Femur (tissue), 1 donor: ENCODE results near the gene SLC37A2.

Experiments used
- DNase-seq: peaks from one replicate; pipeline ENCODE4 v3.0.0-alpha.2; 2017

SLC37A2 gene

DNA sequence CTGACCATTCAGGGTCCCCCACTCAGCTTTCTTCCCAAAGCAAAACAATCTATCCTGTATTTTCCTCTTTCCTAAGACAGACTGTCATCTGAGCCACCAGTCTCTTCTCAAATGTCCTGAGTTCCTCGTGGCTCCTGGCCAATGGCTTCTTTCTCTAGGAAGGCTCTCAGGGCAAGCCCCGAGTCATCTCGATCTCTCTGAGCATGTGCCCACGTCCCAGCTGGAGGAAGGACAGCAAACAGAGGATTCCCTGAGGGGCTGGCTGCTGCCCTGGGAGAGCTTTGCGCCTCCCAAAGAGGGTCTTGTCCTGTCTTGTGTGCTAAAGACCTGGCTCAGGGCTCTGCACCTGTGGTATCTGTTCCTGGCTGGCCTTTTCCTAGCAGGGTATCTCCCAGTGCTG, 8.3 kb downstream of the SLC37A2 start:
- no peak for DNase-seq

DNA sequence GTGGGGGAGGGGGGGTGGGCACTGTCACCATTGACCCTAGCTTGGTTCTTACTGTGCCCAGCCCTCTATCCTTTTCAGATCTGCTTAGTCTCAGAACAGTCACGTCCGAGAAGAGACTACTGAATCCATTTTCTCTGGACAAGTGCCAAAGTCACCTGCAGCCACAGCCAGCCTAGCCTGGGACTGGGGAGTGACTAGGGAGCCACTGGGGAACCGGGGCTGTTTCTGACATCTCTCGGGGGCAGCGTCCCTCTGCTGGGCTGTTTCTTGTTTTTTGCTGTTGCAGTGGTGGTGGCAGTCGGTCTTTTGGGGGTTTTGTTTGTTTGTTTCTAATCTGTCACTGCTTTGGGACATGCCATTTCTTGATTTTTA, 8.7 kb downstream of the SLC37A2 start:
- DNase-seq, result no peak

DNA sequence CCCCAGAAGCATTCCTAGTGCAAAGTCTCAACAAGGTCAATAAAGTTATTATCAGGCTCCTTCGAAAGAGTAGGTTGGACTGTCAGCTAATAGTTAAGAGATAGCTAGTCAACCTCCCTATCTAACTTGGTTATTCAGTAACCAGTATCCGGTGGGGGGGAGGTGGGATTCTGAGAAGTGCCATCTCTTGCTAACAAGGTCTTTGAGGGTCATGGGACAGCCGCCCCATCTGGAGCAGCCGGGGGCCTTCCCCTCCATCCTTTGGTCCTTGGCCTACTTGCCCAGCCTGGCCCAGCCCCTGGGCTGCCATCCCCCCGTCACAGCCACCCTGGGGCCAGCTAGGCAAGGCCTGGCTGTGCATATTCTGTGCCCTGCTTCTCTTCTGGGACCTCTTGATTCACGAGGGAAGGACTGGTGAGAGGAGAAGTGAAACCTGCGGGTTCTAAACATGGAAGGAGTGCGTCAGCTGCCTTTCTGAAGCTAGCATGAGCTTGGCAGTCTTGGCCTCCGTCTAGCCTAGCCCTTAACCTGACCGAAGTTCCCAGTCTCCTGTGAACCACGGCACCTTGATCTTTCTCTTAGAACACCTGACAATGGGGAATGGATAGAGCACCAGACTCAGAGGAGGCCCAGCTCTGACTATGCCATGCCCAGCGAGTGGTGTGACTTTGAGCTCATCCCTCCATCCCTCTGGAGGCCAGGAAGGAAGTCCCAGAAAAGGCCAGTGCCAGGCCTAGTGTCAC, 9.3 kb downstream of the SLC37A2 start:
- DNase-seq, result no peak

DNA sequence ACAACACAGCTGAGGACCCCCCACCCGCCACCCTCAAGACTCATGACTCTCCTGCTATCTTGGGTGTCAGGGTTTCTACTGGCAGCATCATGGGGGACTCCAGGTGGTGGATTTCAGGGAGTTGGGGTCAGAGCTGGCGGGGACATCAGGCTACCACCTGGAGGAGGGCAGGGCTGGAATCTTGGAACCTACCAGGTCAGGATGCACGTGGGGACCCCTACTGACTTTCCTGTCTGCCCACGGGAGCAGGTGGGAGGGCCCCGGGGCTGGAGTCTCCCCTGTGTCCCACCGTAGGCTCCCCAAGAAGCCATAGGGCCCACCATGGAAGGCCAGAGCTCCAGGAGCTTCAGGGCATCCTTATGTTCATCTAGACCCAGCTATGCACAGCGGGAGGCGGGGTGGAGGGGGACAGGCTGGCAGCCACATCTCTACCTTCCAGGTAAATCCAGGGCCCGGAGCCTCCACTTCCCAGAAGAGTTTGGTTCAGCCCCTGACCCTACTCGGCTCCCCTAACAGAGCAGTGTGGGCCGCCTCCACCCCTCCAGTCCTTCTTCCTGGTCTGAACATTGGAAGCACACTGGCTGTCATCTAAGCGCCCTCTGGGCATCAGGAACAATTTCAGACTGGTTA, 10.0 kb downstream of the SLC37A2 start:
- no peak for DNase-seq

DNA sequence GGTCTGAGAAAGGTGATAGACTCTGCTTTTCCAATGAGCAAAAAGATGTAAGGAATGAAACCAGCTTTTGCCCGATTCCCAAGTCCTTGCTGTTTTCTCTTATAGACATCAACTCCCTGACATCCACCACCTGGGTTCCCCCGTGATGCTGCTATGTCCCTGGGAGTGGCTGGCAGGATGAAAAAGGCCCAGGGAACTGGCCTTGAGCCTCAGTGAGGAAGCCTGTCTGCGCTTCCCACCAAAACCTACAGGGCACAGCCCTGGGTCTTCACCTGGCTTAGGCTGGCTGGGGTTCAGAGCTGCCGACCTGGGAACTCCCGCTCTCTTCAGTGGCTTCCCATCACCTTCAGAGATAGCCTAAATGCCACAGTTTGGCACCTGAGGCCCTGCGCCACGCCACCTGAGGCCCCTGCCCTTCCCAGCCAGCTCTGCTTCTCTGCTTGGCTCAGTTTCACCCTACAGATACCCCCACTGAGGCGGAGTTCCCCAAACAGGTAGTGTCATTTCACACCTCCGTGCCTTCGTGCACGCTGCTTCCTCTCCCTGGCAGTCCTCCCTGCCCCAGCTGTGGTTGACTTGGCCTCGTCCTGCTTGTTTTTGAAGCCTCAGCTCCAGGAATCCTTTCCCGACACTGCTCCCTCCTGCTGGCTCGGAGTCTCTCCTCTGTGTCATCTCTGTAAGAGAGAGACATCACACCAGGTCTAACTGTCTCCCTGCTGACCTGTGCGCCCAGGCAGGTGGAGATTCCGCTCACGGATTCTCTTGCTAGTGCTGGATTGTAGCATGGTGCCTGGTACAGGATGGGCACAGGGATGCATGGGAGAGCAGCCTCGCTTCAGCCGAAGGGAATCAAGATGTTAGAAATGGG, 10.7 kb downstream of the SLC37A2 start:
- DNase-seq, result no peak

DNA sequence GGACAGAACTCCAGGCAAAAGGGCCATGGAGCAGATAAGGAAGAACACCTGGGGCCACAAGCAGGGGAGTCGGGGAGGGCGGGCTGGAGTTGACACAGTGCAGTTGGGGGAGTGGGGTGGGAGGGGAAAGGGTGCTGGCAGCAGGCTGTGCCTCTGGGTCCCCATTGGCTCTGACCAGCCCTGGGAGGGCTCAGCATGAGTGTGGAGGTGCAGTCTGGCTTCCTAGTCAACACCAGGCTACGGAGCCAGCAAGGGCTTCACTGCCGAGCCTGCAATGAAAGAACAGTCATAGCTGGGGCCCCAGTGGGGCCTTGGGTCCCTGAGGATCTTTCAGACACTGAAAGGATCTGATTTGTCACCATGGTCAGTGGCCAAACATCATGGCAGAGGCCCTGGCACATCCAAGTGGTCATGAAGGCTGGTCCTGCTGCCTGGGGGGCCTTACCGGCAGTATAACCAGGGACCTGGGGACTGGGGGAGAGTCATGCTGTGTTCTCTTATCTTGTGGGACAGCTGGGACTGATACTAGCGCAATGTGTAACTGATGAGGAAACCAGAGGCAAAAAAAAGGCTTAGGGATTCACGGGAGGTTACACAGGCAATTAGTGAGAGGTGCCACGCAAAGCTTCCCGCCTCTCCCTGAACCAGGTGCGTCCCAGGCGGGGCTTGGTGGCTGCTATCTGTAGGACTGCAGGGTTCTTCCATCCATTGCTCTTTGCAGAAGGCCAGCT, 11.6 kb downstream of the SLC37A2 start:
- DNase-seq, result no peak

DNA sequence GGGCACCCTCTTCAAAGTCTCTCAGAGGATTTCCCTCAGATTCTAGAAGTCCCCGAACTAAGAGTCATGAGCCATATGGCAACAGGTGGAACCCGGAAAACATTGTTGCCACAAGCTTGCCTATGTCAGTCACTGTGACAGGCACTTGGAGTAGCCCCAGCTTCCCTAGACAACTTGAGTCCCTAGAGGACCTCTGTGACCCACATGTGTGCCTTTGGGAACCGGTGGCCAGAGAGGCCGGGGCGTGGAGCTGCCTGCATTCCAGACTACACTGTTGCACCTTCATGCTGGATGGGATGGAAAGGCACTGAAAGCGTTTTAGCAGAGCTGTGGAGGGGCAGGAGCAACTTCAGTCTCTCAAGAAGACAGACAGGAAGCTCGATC, 12.1 kb downstream of the SLC37A2 start:
- no peak for DNase-seq

DNA sequence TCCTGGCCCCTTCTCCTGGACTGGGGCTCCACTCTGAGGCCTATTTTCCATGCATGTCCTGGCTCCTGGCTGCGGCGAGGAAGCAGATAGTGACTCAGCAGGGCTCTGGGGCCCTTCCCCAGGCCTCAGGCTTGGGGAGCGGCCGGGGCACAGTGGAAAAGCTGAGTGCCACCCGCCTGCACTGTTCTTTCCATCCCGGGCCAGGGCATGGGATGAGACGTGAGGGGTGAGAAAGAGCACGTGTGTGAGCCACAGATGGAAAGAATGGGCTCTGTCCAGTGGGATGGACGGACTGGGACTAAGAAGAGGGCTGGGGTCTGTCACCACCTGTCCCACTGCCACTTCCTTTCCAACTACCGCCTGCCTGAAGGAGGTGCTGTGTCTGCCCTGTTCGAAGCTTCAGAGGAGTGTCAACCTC, 12.8 kb downstream of the SLC37A2 start:
- DNase-seq, result no peak

DNA sequence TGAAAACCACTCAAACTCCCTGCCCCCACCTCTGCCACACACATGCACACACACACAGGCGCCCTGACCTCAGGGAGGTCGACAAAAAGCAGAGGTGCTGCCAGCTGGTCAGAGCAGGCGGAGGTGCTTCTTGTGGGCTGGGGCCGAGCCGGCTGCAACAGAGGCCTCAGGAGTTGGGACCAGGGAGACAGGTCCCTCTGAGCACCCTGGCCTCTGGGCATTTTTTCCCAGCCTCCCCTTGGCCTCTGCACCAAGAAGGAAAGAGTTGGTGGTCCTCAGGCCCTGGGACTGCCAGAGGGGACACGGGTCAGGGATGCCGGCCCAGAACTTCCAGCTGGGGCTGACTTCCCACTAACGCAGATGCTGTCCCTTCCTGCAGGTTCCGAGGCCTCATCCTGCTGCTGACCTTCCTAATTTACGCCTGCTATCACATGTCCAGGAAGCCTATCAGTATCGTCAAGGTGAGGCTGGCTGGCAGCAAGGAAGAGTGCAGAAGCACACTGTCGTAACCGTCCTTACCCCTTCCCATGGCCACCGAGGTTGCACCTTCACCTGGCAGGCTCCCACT, 13.4 kb downstream of the SLC37A2 start:
- no peak for DNase-seq

DNA sequence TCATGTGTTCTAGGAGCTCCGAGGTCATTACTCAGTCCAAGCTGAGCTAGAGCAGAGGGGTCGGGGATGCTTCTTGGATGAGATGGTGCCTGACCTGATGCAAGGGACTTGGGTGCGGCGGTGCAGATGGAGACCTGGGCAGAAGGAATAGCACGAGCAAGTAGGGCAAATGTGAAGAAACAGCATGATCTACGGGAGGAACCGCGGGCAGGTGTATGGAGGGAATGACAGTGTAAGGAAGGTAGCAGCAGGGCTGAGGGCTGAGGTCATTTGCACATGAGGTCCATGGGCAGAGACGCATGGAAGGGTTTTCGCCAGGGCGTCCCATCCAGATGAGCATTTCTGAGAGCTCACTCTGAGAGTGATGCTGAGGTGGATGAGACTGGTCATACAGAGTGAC, 14.9 kb downstream of the SLC37A2 start:
- no peak for DNase-seq

DNA sequence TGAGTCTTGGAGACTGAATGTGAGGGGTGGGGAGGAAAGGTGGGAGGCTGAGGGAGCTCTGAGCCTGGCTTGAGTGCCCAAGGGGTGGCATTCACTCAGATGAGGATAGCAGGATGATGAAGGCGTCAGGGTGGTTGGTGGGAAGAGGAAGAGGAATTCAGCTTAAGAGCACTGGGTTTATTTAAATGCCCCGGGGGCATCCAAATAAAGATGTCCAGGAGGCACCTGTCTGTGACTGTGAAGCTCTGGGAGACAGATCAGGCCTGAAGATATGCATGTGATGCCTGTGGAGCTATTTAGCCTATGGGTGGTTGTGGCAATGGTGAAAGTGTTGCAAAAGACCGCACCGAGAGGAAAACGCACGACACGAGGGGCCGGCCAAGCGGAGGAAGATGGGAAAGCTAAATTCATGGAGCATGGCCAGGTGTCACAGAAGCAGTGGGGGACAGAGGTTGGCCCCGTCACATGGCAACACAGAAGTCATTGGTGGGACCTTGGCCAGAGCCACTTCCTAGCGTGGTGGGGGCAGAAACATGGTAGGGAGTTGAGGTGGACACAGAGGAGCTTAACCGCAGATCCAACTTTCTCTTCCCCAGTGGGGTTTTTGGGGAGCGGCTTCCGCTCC, 15.5 kb downstream of the SLC37A2 start:
- DNase-seq, result no peak

DNA sequence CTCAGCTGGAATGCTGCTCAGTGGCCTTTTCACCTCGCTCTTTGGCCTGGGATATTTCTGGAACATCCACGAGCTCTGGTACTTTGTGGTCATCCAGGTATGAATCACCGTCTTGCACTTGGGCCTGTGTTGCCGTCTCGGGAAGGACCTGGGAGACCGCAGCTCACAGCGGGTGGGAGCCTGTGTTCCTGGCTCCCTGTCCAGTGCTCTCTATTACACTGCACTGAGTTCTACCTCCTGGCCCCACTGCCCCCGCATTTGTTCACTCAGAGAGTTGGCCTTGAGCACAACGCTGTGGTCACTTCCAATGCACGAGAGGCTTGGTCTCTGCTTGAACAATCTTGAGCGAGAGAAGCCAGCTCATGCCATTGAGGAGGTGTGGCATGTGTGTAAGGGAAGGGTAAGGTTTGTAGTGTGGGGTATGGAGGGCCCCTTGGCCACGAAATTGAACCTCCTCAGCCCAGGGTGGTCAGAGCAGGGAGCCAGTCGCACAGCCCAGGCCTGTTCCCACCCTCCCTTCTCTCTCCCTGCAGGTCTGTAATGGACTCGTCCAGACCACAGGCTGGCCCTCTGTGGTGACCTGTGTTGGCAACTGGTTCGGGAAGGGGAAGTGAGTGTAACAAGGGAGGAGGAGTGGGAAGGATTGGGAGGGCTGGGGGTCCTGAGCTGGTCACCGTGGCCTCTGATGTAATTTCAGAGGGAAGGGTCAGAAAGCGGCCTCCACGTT, 16.2 kb downstream of the SLC37A2 start:
- DNase-seq, result no peak

DNA sequence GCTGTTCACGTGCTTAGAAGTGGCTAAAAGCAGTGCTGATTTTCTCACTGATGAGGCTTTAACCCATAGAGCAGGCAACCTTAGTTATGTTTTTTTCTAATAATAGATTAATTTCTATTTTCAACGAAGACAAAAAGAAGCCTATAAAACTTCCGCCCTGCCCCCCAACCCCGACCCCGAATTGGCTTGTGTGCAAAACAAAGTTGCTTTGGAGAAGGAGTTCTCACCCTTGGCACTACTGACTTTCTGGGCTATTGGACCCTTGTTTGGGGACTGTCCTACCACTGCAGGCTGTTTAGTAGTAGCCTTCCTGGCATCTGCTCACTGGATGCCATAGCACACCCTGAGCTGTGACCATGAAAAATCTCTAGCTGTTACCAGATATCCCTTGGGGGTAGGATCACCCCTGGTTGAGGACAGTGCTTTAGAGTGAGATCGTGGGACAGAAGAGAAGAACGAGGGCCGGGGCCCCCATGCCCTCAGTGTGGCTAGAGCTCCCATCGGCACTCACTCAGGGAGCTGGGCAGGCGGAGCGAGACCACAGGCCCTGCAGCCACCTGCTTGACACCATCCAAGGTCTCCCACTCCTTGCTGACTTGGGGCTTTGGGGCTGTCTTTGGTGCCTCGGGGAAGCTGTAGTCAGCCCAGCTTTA, 16.9 kb downstream of the SLC37A2 start:
- DNase-seq, result no peak

DNA sequence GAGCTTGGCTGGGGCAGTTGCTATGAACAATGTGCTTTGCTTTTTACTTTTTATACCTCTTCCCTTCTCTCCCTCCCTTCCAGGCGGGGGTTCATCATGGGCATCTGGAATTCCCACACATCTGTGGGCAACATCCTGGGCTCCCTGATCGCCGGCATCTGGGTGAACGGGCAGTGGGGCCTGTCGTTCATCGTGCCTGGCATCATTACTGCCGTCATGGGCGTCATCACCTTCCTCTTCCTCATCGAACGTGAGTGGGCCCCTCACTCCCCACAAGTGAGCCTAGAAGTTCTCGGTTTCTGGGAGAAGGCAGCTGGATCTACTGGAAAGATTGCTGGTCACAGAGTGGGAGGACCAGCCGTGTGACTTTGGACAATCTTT, 17.4 kb downstream of the SLC37A2 start:
- no peak for DNase-seq

DNA sequence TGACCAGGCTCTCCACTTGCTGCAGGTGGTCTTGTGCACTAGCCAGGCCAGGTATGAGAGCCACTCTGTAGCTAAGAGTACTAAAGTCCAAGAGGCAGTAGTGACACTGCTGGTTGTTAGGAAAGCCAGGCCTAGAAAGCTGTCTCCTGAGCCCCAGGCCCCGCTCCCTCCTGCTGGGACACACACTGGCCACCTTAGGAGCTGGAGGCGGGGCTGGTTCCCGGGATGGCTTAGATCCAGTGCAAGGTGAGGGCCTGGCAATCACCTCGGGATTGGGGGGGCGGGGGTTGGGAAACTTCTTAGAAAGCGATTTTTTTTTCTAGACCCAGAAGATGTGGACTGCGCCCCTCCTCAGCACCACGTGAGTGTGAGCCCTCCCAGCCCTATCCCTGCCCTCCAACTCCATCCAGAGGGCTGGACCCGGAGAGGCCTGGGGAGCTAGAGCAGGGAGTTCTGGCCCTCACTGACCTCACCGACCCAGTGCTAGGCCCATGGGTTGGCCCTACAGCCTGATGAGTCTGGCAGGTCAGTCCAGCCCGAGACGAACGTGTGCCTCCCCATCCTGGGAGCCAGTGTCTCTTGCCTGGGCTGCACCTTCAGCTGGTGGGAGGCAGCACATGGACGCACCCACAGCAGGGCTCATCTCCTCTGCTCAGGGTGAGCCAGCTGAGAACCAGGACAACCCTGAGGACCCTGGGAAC, 18.1 kb downstream of the SLC37A2 start:
- peak; percentile 12 for DNase-seq

DNA sequence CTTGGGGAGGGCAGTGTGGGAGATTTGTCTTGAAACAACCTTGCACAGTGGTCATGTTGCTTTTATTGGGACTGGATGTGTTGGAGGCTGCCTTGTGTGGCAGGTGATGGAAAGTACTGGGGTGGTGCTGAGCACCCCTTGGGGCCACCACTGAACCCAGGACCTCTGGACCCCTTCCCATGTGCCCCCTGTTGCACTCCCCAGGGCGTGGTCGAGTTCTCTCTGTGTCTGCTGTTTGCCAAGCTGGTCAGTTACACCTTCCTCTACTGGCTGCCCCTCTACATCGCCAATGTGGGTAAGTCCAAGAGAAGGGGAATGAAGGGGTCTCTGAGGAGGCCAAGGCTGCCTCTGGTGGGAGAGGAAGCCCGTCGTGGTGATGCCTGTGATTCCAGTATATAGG, 18.9 kb downstream of the SLC37A2 start:
- no peak for DNase-seq

DNA sequence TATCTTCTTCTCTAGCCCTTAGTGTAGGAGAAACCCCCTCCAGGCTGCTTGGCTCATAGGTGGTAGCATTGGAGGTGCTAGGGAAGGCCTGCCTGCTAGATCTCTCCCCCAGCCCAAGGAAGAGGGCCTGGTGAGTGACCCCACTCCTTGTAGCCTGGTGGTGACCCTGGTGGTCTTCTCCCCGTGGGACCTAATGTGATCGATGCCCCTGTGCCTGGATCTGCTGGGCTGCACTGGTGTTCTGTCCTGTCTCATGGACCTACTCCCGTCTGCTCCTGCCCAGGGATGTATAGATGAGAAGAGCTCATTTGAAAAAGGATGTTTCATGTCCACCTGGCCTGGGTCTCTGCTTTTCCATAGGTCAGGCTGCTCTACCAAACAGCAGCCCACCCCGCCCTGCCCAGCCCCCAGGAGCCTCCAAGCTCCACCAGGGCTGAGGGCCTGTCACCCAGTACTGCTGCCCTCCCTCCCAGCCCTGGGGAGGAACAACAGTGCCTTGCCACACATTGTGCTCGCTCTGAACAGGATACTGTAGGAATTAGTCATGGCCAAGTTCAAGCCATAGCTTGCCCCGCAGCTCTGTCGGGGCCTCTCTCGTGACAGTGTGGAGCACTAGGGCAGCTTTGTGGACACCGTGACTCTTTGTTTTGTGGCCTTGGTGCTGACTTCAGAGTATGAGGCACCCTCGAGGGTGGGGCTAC, 19.7 kb downstream of the SLC37A2 start:
- DNase-seq, result no peak

DNA sequence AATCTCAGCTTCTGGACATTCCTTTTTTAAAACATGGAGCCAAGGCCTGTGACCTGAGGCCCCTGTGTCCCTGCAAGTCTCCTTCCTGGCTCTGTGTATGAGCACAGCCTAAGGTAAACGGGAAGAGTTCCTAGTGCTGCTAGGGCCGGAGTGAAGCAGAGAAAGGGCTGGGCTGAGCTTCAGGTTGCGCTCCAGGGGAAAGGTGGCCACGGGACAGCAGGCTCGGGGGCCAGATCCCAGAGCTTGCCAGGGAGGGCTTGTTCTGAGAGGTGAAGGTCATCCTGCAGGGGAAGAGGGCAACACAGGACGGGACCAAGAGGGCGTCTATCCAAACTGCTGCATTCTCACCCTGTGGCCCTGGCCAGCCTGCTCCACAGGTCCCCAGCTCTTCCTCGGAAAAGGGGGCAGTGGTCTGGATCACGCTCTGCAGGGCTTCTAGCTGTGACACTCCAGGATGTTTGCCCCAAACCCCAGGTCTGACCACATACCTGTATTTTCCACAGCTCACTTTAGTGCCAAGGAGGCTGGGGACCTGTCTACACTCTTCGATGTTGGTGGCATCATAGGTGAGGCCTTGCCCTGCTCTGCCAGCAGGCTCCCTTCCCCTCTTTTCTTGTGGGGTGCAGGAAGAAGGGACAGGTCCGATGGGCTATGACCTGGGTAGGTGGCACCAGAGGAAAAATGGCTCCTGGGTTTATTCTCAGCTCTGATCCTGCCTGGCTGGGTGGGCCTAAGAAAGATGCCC, 20.4 kb downstream of the SLC37A2 start:
- no peak for DNase-seq

DNA sequence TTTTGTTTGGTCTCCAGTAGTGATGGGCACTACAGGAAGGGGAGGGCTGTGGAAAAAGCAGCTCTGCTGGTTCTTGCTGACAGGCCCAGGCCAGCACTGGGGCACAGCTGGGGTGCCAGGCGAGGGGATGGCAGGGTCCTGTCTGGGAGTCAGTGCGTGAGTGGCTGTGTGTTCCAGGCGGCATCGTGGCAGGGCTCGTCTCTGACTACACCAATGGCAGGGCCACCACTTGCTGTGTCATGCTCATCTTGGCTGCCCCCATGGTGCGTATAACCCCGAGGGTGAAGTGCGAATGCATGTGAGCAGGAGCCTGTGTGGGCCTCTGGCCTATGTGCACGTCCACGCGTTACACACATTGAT, 20.9 kb downstream of the SLC37A2 start:
- DNase-seq, result no peak
